ENCODE measurements around the gene ZBTB45. TPM values are rescaled to one million over a fixed set of nuclear protein-coding genes. Genes with fewer than 3 reads are reported as not detected.

The ZBTB45 gene
- total RNA-seq, 2 experiments from 2014 or later = 10.7 to 14.7 TPM

DNA sequence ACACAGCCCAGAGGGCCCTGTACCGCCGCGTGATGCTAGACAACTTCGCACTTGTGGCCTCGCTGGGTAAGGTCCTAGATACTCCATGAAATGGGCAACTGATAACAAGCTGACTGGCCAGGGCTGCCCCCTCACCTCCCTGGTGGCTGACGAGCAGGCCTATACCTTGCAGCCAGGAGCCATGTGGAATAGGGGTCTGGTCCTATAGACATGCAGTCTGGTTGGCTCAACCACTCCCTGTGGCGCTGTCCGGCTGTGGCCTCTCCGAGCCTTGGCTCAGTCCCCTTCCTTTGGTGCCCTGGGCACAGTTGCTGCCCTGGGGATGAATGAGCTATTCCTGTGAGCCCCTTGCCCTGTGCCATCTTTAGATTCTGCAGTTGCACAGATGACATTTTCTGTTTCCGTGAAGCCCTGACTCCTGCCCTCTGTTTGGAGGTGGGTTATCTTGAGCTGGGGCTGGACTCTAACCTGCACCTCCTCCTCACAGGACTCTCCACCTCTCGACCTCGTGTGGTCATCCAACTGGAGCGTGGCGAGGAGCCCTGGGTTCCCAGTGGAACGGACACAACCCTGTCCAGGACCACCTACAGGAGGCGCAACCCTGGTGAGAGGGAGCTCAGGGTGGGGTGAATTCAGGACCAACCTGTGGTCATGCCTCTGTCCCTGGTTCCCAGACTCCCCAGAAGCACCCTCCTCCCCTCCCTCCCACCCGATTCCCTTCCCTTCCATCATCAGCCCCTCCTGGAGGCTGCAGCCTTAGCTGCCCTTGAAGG, 50.2 kb downstream of the ZBTB45 start:
- peaks cover 25% of the 10 kb centered on the region for H3K36me3 ChIP-seq (ENCODE audit: insufficient read depth, low read length)
- no TSS peak for BruUV-seq (replicated peaks)
- no peaks in the 10 kb centered on the region for H4K20me1 ChIP-seq (ENCODE audit: insufficient read depth, low read length)
- no peaks in the 10 kb centered on the region for H3K9me3 ChIP-seq (ENCODE audit: low read length)
- no peak overlapping the region for H3K4me2 ChIP-seq (ENCODE audit: low read length)
- intact Hi-C loops (cut with micrococcal nuclease; ENCODE audit: unreplicated experiment) = loop anchor here (5.0 kb wide), 1 partner anchor 142 kb away; the partner anchor contains the start of gene ZSCAN22
- no peaks in the 10 kb centered on the region for H3K79me2 ChIP-seq (ENCODE audit: insufficient read depth, low read depth, low read length)
- no peak overlapping the region for H3K4me3 ChIP-seq (ENCODE audit: low read depth, low read length, poor library complexity, severe bottlenecking)
- no peak for DNase-seq (ENCODE audit: low spot score)
- no peak overlapping the region for H2AFZ ChIP-seq (ENCODE audit: low read length)
- no peaks in the 10 kb centered on the region for H3K9me2 ChIP-seq (ENCODE audit: insufficient read depth, low read length)
- peaks cover 11% of the 10 kb centered on the region for H3K4me1 ChIP-seq (ENCODE audit: insufficient read depth, low read length, poor library complexity, severe bottlenecking)
- ChIA-PET CTCF (ENCODE audit: unreplicated experiment) (no interaction called here), POLR2A (interaction anchor here (0.5 kb wide), 1 partner anchor 19 kb away, joined by 5 read pairs; no protein-coding TSS in a partner anchor)
- TF ChIP-seq EZH2phosphoT487 (IDR thresholded peaks at IDR 0.05; ENCODE audit: borderline replicate concordance, low read depth, low read length) = no peak
- TF ChIP-seq CTCF (conservative IDR thresholded peaks at IDR 0.05; ENCODE audit: low read length) = no peak
- no peak overlapping the region for H3K27ac ChIP-seq (ENCODE audit: low read depth, low read length, poor library complexity, severe bottlenecking)

DNA sequence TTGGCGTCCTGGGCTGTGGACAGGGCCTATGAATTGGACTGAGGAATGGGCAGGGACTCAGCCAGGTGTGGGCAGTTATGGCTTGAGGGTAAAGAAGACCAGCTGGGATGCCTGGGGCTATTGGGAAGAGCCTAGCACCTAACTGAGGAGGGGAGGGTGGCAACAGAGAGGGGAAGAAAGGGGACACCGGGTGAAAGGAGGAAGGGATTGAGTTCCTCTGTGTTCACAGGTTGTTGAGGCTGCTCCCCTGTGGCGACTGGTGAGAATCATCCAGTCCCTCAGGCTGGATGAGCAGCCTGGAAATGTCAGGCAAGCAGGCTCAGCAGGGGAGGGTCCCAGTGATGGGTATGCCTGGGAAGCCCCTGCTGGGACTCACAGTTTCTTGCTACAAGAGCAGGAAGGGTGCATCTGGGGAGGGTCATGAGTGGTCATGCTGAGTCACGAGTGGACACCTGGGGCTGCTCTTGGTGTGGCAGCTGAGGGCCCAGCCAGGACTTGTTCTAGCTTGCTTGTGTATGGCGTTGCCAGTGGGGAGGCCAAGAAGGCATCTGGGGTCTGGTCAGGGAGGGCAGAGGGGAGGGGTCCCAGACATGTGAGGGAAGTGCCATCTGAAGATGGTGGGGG, 51.3 kb downstream of the ZBTB45 start:
- Histone ChIP-seq H2AFZ (ENCODE audit: low read length) (no peak overlapping the region), H3K4me3 (ENCODE audit: low read depth, low read length, poor library complexity, severe bottlenecking) (peak overlapping the region; percentile 81), H3K27ac (ENCODE audit: low read depth, low read length, poor library complexity, severe bottlenecking) (no peak overlapping the region), H3K4me2 (ENCODE audit: low read length) (peak overlapping the region; percentile 49), H3K9me3 (ENCODE audit: low read length) (no peaks in the 10 kb centered on the region), H4K20me1 (ENCODE audit: insufficient read depth, low read length) (no peaks in the 10 kb centered on the region), H3K4me1 (ENCODE audit: insufficient read depth, low read length, poor library complexity, severe bottlenecking) (peaks cover 12% of the 10 kb centered on the region), H3K9me2 (ENCODE audit: insufficient read depth, low read length) (no peaks in the 10 kb centered on the region), H3K79me2 (ENCODE audit: insufficient read depth, low read depth, low read length) (no peaks in the 10 kb centered on the region), H3K36me3 (ENCODE audit: insufficient read depth, low read length) (peaks cover 22% of the 10 kb centered on the region)
- ChIA-PET POLR2A (no interaction called here), CTCF (ENCODE audit: unreplicated experiment) (no interaction called here)
- DNase-seq (ENCODE audit: low spot score) = no peak
- intact Hi-C loops (cut with micrococcal nuclease; ENCODE audit: unreplicated experiment) = loop anchor here (5.0 kb wide), 1 partner anchor 141 kb away; the partner anchor contains the start of gene ZSCAN22
- no peak for TF ChIP-seq CTCF (conservative IDR thresholded peaks at IDR 0.05; ENCODE audit: low read length)
- no peak for TF ChIP-seq EZH2phosphoT487 (IDR thresholded peaks at IDR 0.05; ENCODE audit: borderline replicate concordance, low read depth, low read length)
- no TSS peak for BruUV-seq (replicated peaks)
